GM23338 (cell line): Measurements from ENCODE around the gene NPEPL1. TPM values are rescaled to one million over a fixed set of nuclear protein-coding genes. Genes with fewer than 3 reads are reported as not detected.

Experiments used
- ATAC-seq: fragments of 200-7000 bp; cut with Tn5 transposase; 3 replicates; pipeline ENCODE4 v1.9.1; 2020
- DNase-seq: peaks from one replicate; pipeline ENCODE4 v3.0.0-alpha.2; 2015; ENCODE audit warnings: low spot score
- H2AFZ ChIP-seq: fragments of 200-600 bp; sonication (generic); 2 replicates; pipeline ENCODE4 v1.8.0; 2016; ENCODE audit warnings: antibody characterized with exemption, mild to moderate bottlenecking, moderate library complexity
- H3F3A ChIP-seq: fragments of 200-600 bp; sonication (generic); replicated peaks from 2 replicates; pipeline ENCODE4 v1.8.0; 2017; ENCODE audit warnings: antibody characterized with exemption, mixed run types, low read depth
- H3K27ac ChIP-seq: fragments of 200-600 bp; sonication (generic); 2 replicates; pipeline ENCODE4 v1.6.1; 2016; ENCODE audit warnings: low read depth
- H3K27me3 ChIP-seq: fragments of 200-600 bp; sonication (generic); 2 replicates; pipeline ENCODE4 v1.8.0; 2016; ENCODE audit warnings: mild to moderate bottlenecking, mixed run types, moderate library complexity; ENCODE audit not compliant: insufficient read depth
- H3K36me3 ChIP-seq: fragments of 200-600 bp; sonication (generic); 2 replicates; pipeline ENCODE4 v1.8.0; 2016; ENCODE audit warnings: mild to moderate bottlenecking; ENCODE audit not compliant: insufficient read depth
- H3K4me1 ChIP-seq: fragments of 200-600 bp; sonication (generic); 2 replicates; pipeline ENCODE4 v1.8.0; 2016; ENCODE audit warnings: mild to moderate bottlenecking, moderate library complexity; ENCODE audit not compliant: insufficient read depth
- H3K4me2 ChIP-seq: fragments of 200-600 bp; sonication (generic); 2 replicates; pipeline ENCODE4 v1.7.1; 2017; ENCODE audit warnings: mixed run types
- H3K4me3 ChIP-seq: fragments of 200-600 bp; sonication (generic); 2 replicates; pipeline ENCODE4 v1.6.1; 2016; ENCODE audit warnings: mixed run types
- H3K79me2 ChIP-seq: fragments of 200-600 bp; sonication (generic); replicated peaks from 2 replicates; pipeline ENCODE4 v1.8.0; 2017; ENCODE audit warnings: mild to moderate bottlenecking; ENCODE audit not compliant: insufficient read depth
- H3K9me2 ChIP-seq: fragments of 200-600 bp; sonication (generic); 2 replicates; pipeline ENCODE4 v1.8.0; 2017; ENCODE audit not compliant: insufficient read depth
- H4K20me1 ChIP-seq: fragments of 200-600 bp; sonication (generic); replicated peaks from 2 replicates; pipeline ENCODE4 v1.8.0; 2017; ENCODE audit warnings: mild to moderate bottlenecking; ENCODE audit not compliant: insufficient read depth
- H3K27ac Mint-ChIP-seq: 2 replicates; pipeline ENCODE4 v1.8.0; 2020; ENCODE audit warnings: inconsistent platforms, mild to moderate bottlenecking, moderate library complexity, mixed read lengths
- H3K27me3 Mint-ChIP-seq: 3 replicates; pipeline ENCODE4 v1.8.0; 2022; ENCODE audit warnings: low read depth, mild to moderate bottlenecking, moderate library complexity, mixed read lengths, inconsistent platforms; ENCODE audit not compliant: insufficient read depth, poor library complexity
- H3K36me3 Mint-ChIP-seq: 3 replicates; pipeline ENCODE4 v1.8.0; 2021; ENCODE audit warnings: low read depth, mild to moderate bottlenecking, inconsistent platforms, moderate library complexity, mixed read lengths
- H3K4me1 Mint-ChIP-seq: 3 replicates; pipeline ENCODE4 v1.8.0; 2020; ENCODE audit warnings: mild to moderate bottlenecking, inconsistent platforms, mixed read lengths
- H3K4me3 Mint-ChIP-seq: 3 replicates; pipeline ENCODE4 v1.8.0; 2021; ENCODE audit warnings: moderate library complexity, mild to moderate bottlenecking, inconsistent platforms, mixed read lengths
- H3K9me3 Mint-ChIP-seq: 3 replicates; pipeline ENCODE4 v1.8.0; 2020; ENCODE audit warnings: moderate library complexity, mild to moderate bottlenecking, inconsistent platforms, mixed read lengths
- ETS1 ChIP-seq: IDR thresholded peaks from 2 replicates; pipeline ENCODE4 v1.6.1; 2016; ENCODE audit warnings: antibody characterized with exemption
- NANOG ChIP-seq: IDR thresholded peaks from 2 replicates; pipeline ENCODE4 v1.6.1; 2016; ENCODE audit warnings: antibody characterized with exemption, borderline replicate concordance
- POLR2AphosphoS5 ChIP-seq: IDR thresholded peaks from 2 replicates; pipeline ENCODE4 v1.6.1; 2016; ENCODE audit warnings: antibody characterized with exemption, low read depth
- ZNF114 ChIP-seq: fragments of 250-450 bp; sonication (Bioruptor Pico); IDR thresholded peaks from 2 replicates; pipeline ENCODE4 v1.5.0; 2020; ENCODE audit warnings: mild to moderate bottlenecking, moderate library complexity
- ZNF462 ChIP-seq: fragments of 250-450 bp; sonication (Bioruptor Pico); IDR thresholded peaks from 2 replicates; pipeline ENCODE4 v1.5.0; 2020; ENCODE audit warnings: mild to moderate bottlenecking, moderate library complexity
- polyA plus RNA-seq: library from polyadenylated mRNA; unstranded; fragments of >200 nt; fragmentation: Nextera tagmentation; extraction: Ambion mirVana; gene quantifications from 2 replicates; pipeline ENCODE4 v1.2.1, GENCODE V29; 2016
- total RNA-seq: library from RNA; depleted of rRNA; stranded (reverse); fragments of >200 nt; shearing (Covaris generic); gene quantifications from 2 replicates; pipeline ENCODE4 v1.2.3, GENCODE V29; 2014

Gene NPEPL1
- total and polyA plus RNA-seq, 2 experiments from 2014 or later = 23.5 to 30.0 TPM

GRCh38 chr20:58650776-58651558, 41.6 kb upstream of the NPEPL1 start, which contains the start of gene STX16 (continued):
- no peak for TF ChIP-seq ZNF462
- peak; percentile 62 for TF ChIP-seq ETS1
- peak; percentile 71 for TF ChIP-seq POLR2AphosphoS5

GRCh38 chr20:58651559-58651945, 41.0 kb upstream of the NPEPL1 start:
- H3K4me3 Mint-ChIP-seq = peak overlapping the region; percentile 99
- peaks cover 3% of the 10 kb centered on the region; the same call in 2 of the 3 replicates for H3K36me3 Mint-ChIP-seq
- DNase-seq (peak; percentile 37), ATAC-seq (no peak)
- H3K4me1 ChIP-seq = peaks cover 48% of the 10 kb centered on the region
- peaks cover 13% of the 10 kb centered on the region for H3K27me3 ChIP-seq
- H3K4me2 ChIP-seq = peak overlapping the region; percentile 78
- peaks cover 13% of the 10 kb centered on the region for H3K27me3 Mint-ChIP-seq
- no peaks in the 10 kb centered on the region for H4K20me1 ChIP-seq
- H3K4me3 ChIP-seq = peak overlapping the region; percentile 55
- no peaks in the 10 kb centered on the region for H3F3A ChIP-seq
- peaks cover 41% of the 10 kb centered on the region for H3K4me1 Mint-ChIP-seq
- peaks cover 3% of the 10 kb centered on the region; the same call in 2 of the 3 replicates for H3K9me3 Mint-ChIP-seq
- H3K27ac ChIP-seq = peak overlapping the region; percentile 97
- H3K36me3 ChIP-seq = no peaks in the 10 kb centered on the region
- H3K27ac Mint-ChIP-seq = peak overlapping the region; percentile 99
- H3K9me2 ChIP-seq = no peaks in the 10 kb centered on the region
- peaks cover 48% of the 10 kb centered on the region for H3K79me2 ChIP-seq
- H2AFZ ChIP-seq = no peak overlapping the region
- TF ChIP-seq NANOG = no peak
- TF ChIP-seq ZNF114 (CRISPR knock-in tag) = no peak
- TF ChIP-seq ZNF462 = no peak
